Loucy (cell line): ENCODE data around the gene LY6G6C.

ENCODE experiments used
- H2AFZ ChIP-seq: fragments of 200-600 bp; sonication (generic); 2 replicates; pipeline ENCODE4 v1.6.0; 2016; ENCODE audit warnings: antibody characterized with exemption, mild to moderate bottlenecking, low read length, moderate library complexity
- H3F3A ChIP-seq: fragments of 200-600 bp; 2 replicates; pipeline ENCODE4 v1.6.0; 2016; ENCODE audit warnings: antibody characterized with exemption, low read depth, mild to moderate bottlenecking
- H3K27me3 ChIP-seq: fragments of 200-600 bp; sonication (generic); 2 replicates; pipeline ENCODE4 v1.6.1; 2014; ENCODE audit warnings: low read length, mild to moderate bottlenecking; ENCODE audit not compliant: insufficient read depth, poor library complexity, severe bottlenecking
- H3K36me3 ChIP-seq: fragments of 200-600 bp; sonication (generic); 2 replicates; pipeline ENCODE4 v1.6.1; 2016; ENCODE audit warnings: low read length; ENCODE audit not compliant: insufficient read depth
- H3K4me1 ChIP-seq: fragments of 200-600 bp; sonication (generic); 2 replicates; pipeline ENCODE4 v1.5.1; 2014; ENCODE audit warnings: low read length, mild to moderate bottlenecking; ENCODE audit not compliant: insufficient read depth, poor library complexity, severe bottlenecking
- H3K4me2 ChIP-seq: fragments of 200-600 bp; sonication (generic); 2 replicates; pipeline ENCODE4 v1.6.0; 2014; ENCODE audit warnings: antibody characterized with exemption, low read length, low read depth, mild to moderate bottlenecking; ENCODE audit not compliant: poor library complexity, severe bottlenecking
- H3K4me3 ChIP-seq: fragments of 200-600 bp; sonication (generic); 2 replicates; pipeline ENCODE4 v1.5.1; 2014; ENCODE audit warnings: low read length, mild to moderate bottlenecking, mixed read lengths; ENCODE audit not compliant: poor library complexity, severe bottlenecking
- H3K79me2 ChIP-seq: fragments of 200-600 bp; sonication (generic); 2 replicates; pipeline ENCODE4 v1.6.1; 2014; ENCODE audit warnings: low read length; ENCODE audit not compliant: insufficient read depth
- H3K9ac ChIP-seq: fragments of 200-600 bp; sonication (generic); 2 replicates; pipeline ENCODE4 v1.6.0; 2014; ENCODE audit warnings: mild to moderate bottlenecking, low read depth, low read length, moderate library complexity; ENCODE audit not compliant: poor library complexity, severe bottlenecking
- H3K9me2 ChIP-seq: fragments of 200-600 bp; sonication (generic); replicated peaks from 2 replicates; pipeline ENCODE4 v1.6.1; 2016; ENCODE audit warnings: low read depth, low read length, mixed read lengths
- H3K9me3 ChIP-seq: fragments of 200-600 bp; sonication (generic); 2 replicates; pipeline ENCODE4 v1.6.1; 2014; ENCODE audit warnings: mild to moderate bottlenecking, antibody characterized with exemption, low read length, low read depth; ENCODE audit not compliant: insufficient read depth
- H4K20me1 ChIP-seq: fragments of 200-600 bp; sonication (generic); 2 replicates; pipeline ENCODE4 v1.6.0; 2014; ENCODE audit warnings: antibody characterized with exemption, low read length, mild to moderate bottlenecking; ENCODE audit not compliant: insufficient read depth, poor library complexity, severe bottlenecking
- CTCF ChIP-seq: fragments of 200-600 bp; sonication (generic); conservative IDR thresholded peaks from 2 replicates; pipeline ENCODE4 v1.5.1; 2014; ENCODE audit warnings: mild to moderate bottlenecking, antibody characterized with exemption, low read length
- EZH2phosphoT487 ChIP-seq: fragments of 200-600 bp; IDR thresholded peaks from 2 replicates; pipeline ENCODE4 v1.6.1; 2018; ENCODE audit warnings: antibody characterized with exemption, mild to moderate bottlenecking, moderate library complexity, borderline replicate concordance

LY6G6C gene

GRCh38 chr6:31705931-31706330 lies 15.6 kb downstream of the LY6G6C start:
- TF ChIP-seq CTCF: no peak
- TF ChIP-seq EZH2phosphoT487: no peak
- Histone ChIP-seq H3F3A (no peaks in the 10 kb centered on the region), H3K9me3 (no peaks in the 10 kb centered on the region), H3K4me2 (no peak overlapping the region), H3K4me3 (no peak overlapping the region), H3K9ac (no peak overlapping the region), H3K27me3 (no peaks in the 10 kb centered on the region), H4K20me1 (peaks cover 12% of the 10 kb centered on the region), H2AFZ (no peak overlapping the region), H3K36me3 (no peaks in the 10 kb centered on the region), H3K4me1 (peaks cover 20% of the 10 kb centered on the region), H3K9me2 (no peaks in the 10 kb centered on the region), H3K79me2 (peaks cover 19% of the 10 kb centered on the region)

- H3K4me3 ChIP-seq: peak within 1 kb of the TSS; percentile 88
- peak within 1 kb of the TSS; percentile 88 for H3K4me2 ChIP-seq
Measured at GRCh38 chr6:31702819-31703716, 18.5 kb downstream of the LY6G6C start, which contains the start of gene ABHD16A. Gene ABHD16A, minus strand, starts transcription at chr6:31703324. Its CDS starts 43 bp downstream, at chr6:31703281.

GRCh38 chr6:31702405-31702818 lies 19.1 kb downstream of the LY6G6C start:
- Histone ChIP-seq H3K9ac (peak overlapping the region; percentile 88), H3K4me3 (peak overlapping the region; percentile 88), H2AFZ (peak overlapping the region; percentile 77), H4K20me1 (peaks cover 15% of the 10 kb centered on the region), H3K79me2 (peaks cover 46% of the 10 kb centered on the region), H3K9me3 (no peaks in the 10 kb centered on the region), H3K4me1 (peaks cover 24% of the 10 kb centered on the region), H3K36me3 (no peaks in the 10 kb centered on the region), H3K9me2 (no peaks in the 10 kb centered on the region), H3F3A (no peaks in the 10 kb centered on the region), H3K27me3 (no peaks in the 10 kb centered on the region), H3K4me2 (peak overlapping the region; percentile 88)
- TF ChIP-seq CTCF: no peak
- no peak for TF ChIP-seq EZH2phosphoT487

More at GRCh38 chr6:31702819-31703716, 18.5 kb downstream of the LY6G6C start, which contains the start of gene ABHD16A:
- Histone ChIP-seq H3K9ac (peak within 1 kb of the TSS; percentile 88), H2AFZ (peak within 1 kb of the TSS; percentile 77), H3K36me3 (no peaks in the 10 kb centered on the region), H3K79me2 (peaks cover 40% of the 10 kb centered on the region), H3K27me3 (no peaks in the 10 kb centered on the region), H4K20me1 (peaks cover 15% of the 10 kb centered on the region), H3K9me2 (no peaks in the 10 kb centered on the region), H3F3A (no peaks in the 10 kb centered on the region), H3K4me1 (peaks cover 19% of the 10 kb centered on the region), H3K9me3 (no peaks in the 10 kb centered on the region)
- no peak for TF ChIP-seq CTCF
- TF ChIP-seq EZH2phosphoT487: no peak
